Measurements from ENCODE around the gene LAIR2.
"Not testable (repeated sequence)": the region's sequence is repeated elsewhere in the genome, so short reads cannot be mapped to it uniquely, and the experiment has no call there.

Gene LAIR2

GRCh38 chr19:54464630-54465425, 37.8 kb upstream of the LAIR2 start:
- peak; percentile 50 for DNase-seq

- no peak for DNase-seq
These were observed 37.1 kb upstream of the LAIR2 start for GRCh38 chr19:54465426-54466109.

- not testable (repeated sequence) for DNase-seq
These were observed 36.5 kb upstream of the LAIR2 start for GRCh38 chr19:54466110-54466480.

- DNase-seq, result no peak
These were observed 33.1 kb upstream of the LAIR2 start for GRCh38 chr19:54469496-54469934.

GRCh38 chr19:54470276-54470887, 32.2 kb upstream of the LAIR2 start:
- DNase-seq, result no peak

GRCh38 chr19:54470991-54471782, 31.4 kb upstream of the LAIR2 start:
- DNase-seq, result no peak

- DNase-seq, result no peak
These were observed 29.4 kb upstream of the LAIR2 start, which contains the start of gene CDC42EP5 for GRCh38 chr19:54473071-54473891. Gene CDC42EP5 (minus strand): TSS chr19:54473296. CDS start chr19:54465547, 7,749 bp downstream.

- no peak for DNase-seq
These were observed 28.7 kb upstream of the LAIR2 start for GRCh38 chr19:54473892-54474372.

- no peak for DNase-seq
These were observed 26.9 kb upstream of the LAIR2 start for GRCh38 chr19:54475706-54476105.

GRCh38 chr19:54477650-54478049, 25.0 kb upstream of the LAIR2 start:
- no peak for DNase-seq

GRCh38 chr19:54478677-54479266, 23.9 kb upstream of the LAIR2 start:
- DNase-seq, result no peak

GRCh38 chr19:54480051-54480450, 22.6 kb upstream of the LAIR2 start:
- DNase-seq, result no peak

GRCh38 chr19:54481326-54481930, 21.2 kb upstream of the LAIR2 start:
- DNase-seq, result peak; percentile 32

- DNase-seq, result no peak
These were observed 19.7 kb upstream of the LAIR2 start for GRCh38 chr19:54482889-54483288.

GRCh38 chr19:54484451-54484850, 18.2 kb upstream of the LAIR2 start:
- DNase-seq, result no peak

GRCh38 chr19:54485851-54486250, 16.8 kb upstream of the LAIR2 start:
- no peak for DNase-seq

- DNase-seq, result no peak
These were observed 13.3 kb upstream of the LAIR2 start for GRCh38 chr19:54489341-54489740.

GRCh38 chr19:54489766-54490165, 12.9 kb upstream of the LAIR2 start:
- no peak for DNase-seq

- no peak for DNase-seq
These were observed 10.1 kb upstream of the LAIR2 start for GRCh38 chr19:54492568-54492967.

GRCh38 chr19:54493056-54493455, 9.6 kb upstream of the LAIR2 start:
- not testable (repeated sequence) for DNase-seq
